Activated CD4-positive, alpha-beta T cell treated with anti-CD3 and anti-CD28 coated beads, Interleukin-2, amount 10 ng/mL, durations not matched to agents 7 days and 5 days (primary cell): ENCODE measurements around the gene PRSS2. TPM values are rescaled to one million over a fixed set of nuclear protein-coding genes. Genes with fewer than 3 reads are reported as not detected.
"Not testable (repeated sequence)": the region's sequence is repeated elsewhere in the genome, so short reads cannot be mapped to it uniquely, and the experiment has no call there.

ENCODE experiments used
- CTCF ChIA-PET: fragments of 350-600 bp; sonication (Branson Sonifier 250); formaldehyde crosslinking; loops from one replicate; lab custom pipeline; 2021; ENCODE audit warnings: antibody characterized with exemption; lab: Charles Lee
- POLR2A ChIA-PET: fragments of 350-600 bp; sonication (Branson Sonifier 250); formaldehyde crosslinking; loops from one replicate; lab custom pipeline; 2021; ENCODE audit warnings: antibody characterized with exemption; lab: Charles Lee
- DNase-seq: peaks from one replicate; pipeline ENCODE4 v3.0.0-alpha.2; 2020
- H3K27ac Mint-ChIP-seq: one replicate; pipeline ENCODE4 v1.8.0; 2021; ENCODE audit warnings: mild to moderate bottlenecking, moderate library complexity, mixed read lengths
- H3K27me3 Mint-ChIP-seq: one replicate; pipeline ENCODE4 v1.8.0; 2021; ENCODE audit warnings: mixed read lengths
- H3K36me3 Mint-ChIP-seq: one replicate; pipeline ENCODE4 v1.8.0; 2021; ENCODE audit warnings: low read depth, mixed read lengths
- H3K4me1 Mint-ChIP-seq: one replicate; pipeline ENCODE4 v1.8.0; 2021; ENCODE audit warnings: mixed read lengths
- H3K4me3 Mint-ChIP-seq: one replicate; pipeline ENCODE4 v1.8.0; 2021; ENCODE audit warnings: mild to moderate bottlenecking, moderate library complexity, mixed read lengths
- H3K9me3 Mint-ChIP-seq: one replicate; pipeline ENCODE4 v1.8.0; 2021; ENCODE audit warnings: mixed read lengths
- total RNA-seq, 2 experiments: library from RNA; stranded (reverse); gene quantifications; one replicate each; pipeline ENCODE4 v1.2.3, GENCODE V29; 2021

Gene PRSS2
- total RNA-seq = not detected

- H3K4me3 Mint-ChIP-seq = no peak within 1 kb of the TSS
- no peak for DNase-seq
- CTCF ChIA-PET = interaction anchor here (1.4 kb wide), 1 partner anchor 12 kb away, joined by 5 read pairs; no protein-coding TSS in a partner anchor
Observed at GRCh38 chr7:142770661-142771352, at the start of gene PRSS2. Gene PRSS2, plus strand, starts transcription at chr7:142770970. Its CDS starts 13 bp downstream, at chr7:142770983.

GRCh38 chr7:142720986-142721385 is 49.8 kb upstream of the PRSS2 start:
- Mint-ChIP-seq H3K36me3 (no peaks in the 10 kb centered on the region), H3K9me3 (no peaks in the 10 kb centered on the region), H3K27me3 (no peaks in the 10 kb centered on the region), H3K4me3 (peak overlapping the region; percentile 54), H3K27ac (peak overlapping the region; percentile 83), H3K4me1 (peaks cover 55% of the 10 kb centered on the region)
- DNase-seq = no peak
- POLR2A ChIA-PET = no interaction called here
- CTCF ChIA-PET = no interaction called here

More at GRCh38 chr7:142770661-142771352, at the start of gene PRSS2:
- H3K4me1 Mint-ChIP-seq = peaks cover 7% of the 10 kb centered on the region
- POLR2A ChIA-PET = no interaction called here
- H3K27me3 Mint-ChIP-seq = no peaks in the 10 kb centered on the region
- no peaks in the 10 kb centered on the region for H3K36me3 Mint-ChIP-seq
- H3K27ac Mint-ChIP-seq = no peak within 1 kb of the TSS
- no peaks in the 10 kb centered on the region for H3K9me3 Mint-ChIP-seq

GRCh38 chr7:142722248-142722794 is 48.4 kb upstream of the PRSS2 start:
- CTCF ChIA-PET = no interaction called here
- Mint-ChIP-seq H3K9me3 (no peaks in the 10 kb centered on the region), H3K4me1 (peaks cover 43% of the 10 kb centered on the region), H3K27me3 (no peaks in the 10 kb centered on the region), H3K4me3 (peak overlapping the region; percentile 70), H3K27ac (peak overlapping the region; percentile 85), H3K36me3 (no peaks in the 10 kb centered on the region)
- no peak for DNase-seq
- POLR2A ChIA-PET = no interaction called here

GRCh38 chr7:142733271-142733670 is 37.5 kb upstream of the PRSS2 start:
- CTCF ChIA-PET = no interaction called here
- Mint-ChIP-seq H3K36me3 (no peaks in the 10 kb centered on the region), H3K4me1 (no peaks in the 10 kb centered on the region), H3K4me3 (no peak overlapping the region), H3K9me3 (no peaks in the 10 kb centered on the region), H3K27me3 (peaks cover 3% of the 10 kb centered on the region), H3K27ac (no peak overlapping the region)
- no peak for DNase-seq
- POLR2A ChIA-PET = no interaction called here

- no peak for DNase-seq
- no peaks in the 10 kb centered on the region for H3K36me3 Mint-ChIP-seq
- peak overlapping the region; percentile 51 for H3K4me3 Mint-ChIP-seq
- POLR2A ChIA-PET = no interaction called here
- peak overlapping the region; percentile 50 for H3K27ac Mint-ChIP-seq
- H3K4me1 Mint-ChIP-seq = peaks cover 4% of the 10 kb centered on the region
- H3K27me3 Mint-ChIP-seq = peaks cover 3% of the 10 kb centered on the region
- CTCF ChIA-PET = no interaction called here
- H3K9me3 Mint-ChIP-seq = no peaks in the 10 kb centered on the region
Observed at GRCh38 chr7:142739923-142740492, 30.8 kb upstream of the PRSS2 start.

- ChIA-PET CTCF (no interaction called here), POLR2A (no interaction called here)
- H3K9me3 Mint-ChIP-seq = no peaks in the 10 kb centered on the region
- peaks cover 4% of the 10 kb centered on the region for H3K4me1 Mint-ChIP-seq
- peaks cover 3% of the 10 kb centered on the region for H3K27me3 Mint-ChIP-seq
- no peak overlapping the region for H3K4me3 Mint-ChIP-seq
- DNase-seq = no peak
- no peaks in the 10 kb centered on the region for H3K36me3 Mint-ChIP-seq
- no peak overlapping the region for H3K27ac Mint-ChIP-seq
Observed at GRCh38 chr7:142740786-142741185, 30.0 kb upstream of the PRSS2 start.

GRCh38 chr7:142741932-142742331 is 28.8 kb upstream of the PRSS2 start:
- H3K9me3 Mint-ChIP-seq, H3K36me3 Mint-ChIP-seq, POLR2A ChIA-PET, DNase-seq, H3K4me1 Mint-ChIP-seq, H3K4me3 Mint-ChIP-seq, H3K27me3 Mint-ChIP-seq, CTCF ChIA-PET, H3K27ac Mint-ChIP-seq: not testable (repeated sequence)

GRCh38 chr7:142745091-142745635 is 25.6 kb upstream of the PRSS2 start:
- ChIA-PET CTCF (interaction anchor here (1.3 kb wide), 1 partner anchor 31 kb away, joined by 3 read pairs; no protein-coding TSS in a partner anchor), POLR2A (no interaction called here)
- H3K36me3 Mint-ChIP-seq = peaks cover 1% of the 10 kb centered on the region

GRCh38 chr7:142745745-142746144 is 25.0 kb upstream of the PRSS2 start:
- Mint-ChIP-seq H3K27ac (no peak overlapping the region), H3K4me1 (no peaks in the 10 kb centered on the region), H3K9me3 (no peaks in the 10 kb centered on the region), H3K4me3 (no peak overlapping the region), H3K36me3 (peaks cover 1% of the 10 kb centered on the region), H3K27me3 (no peaks in the 10 kb centered on the region)
- no peak for DNase-seq
- ChIA-PET CTCF (interaction anchor here (1.3 kb wide), 1 partner anchor 32 kb away, joined by 3 read pairs; no protein-coding TSS in a partner anchor), POLR2A (no interaction called here)

More at GRCh38 chr7:142745091-142745635, 25.6 kb upstream of the PRSS2 start:
- DNase-seq = no peak
- no peaks in the 10 kb centered on the region for H3K9me3 Mint-ChIP-seq
- no peaks in the 10 kb centered on the region for H3K27me3 Mint-ChIP-seq
- no peak overlapping the region for H3K4me3 Mint-ChIP-seq
- H3K27ac Mint-ChIP-seq = no peak overlapping the region
- H3K4me1 Mint-ChIP-seq = no peaks in the 10 kb centered on the region

GRCh38 chr7:142746264-142746663 is 24.5 kb upstream of the PRSS2 start:
- no peak for DNase-seq
- ChIA-PET CTCF (no interaction called here), POLR2A (no interaction called here)
- no peak overlapping the region for H3K4me3 Mint-ChIP-seq
- no peaks in the 10 kb centered on the region for H3K4me1 Mint-ChIP-seq
- H3K9me3 Mint-ChIP-seq = no peaks in the 10 kb centered on the region
- no peak overlapping the region for H3K27ac Mint-ChIP-seq
- H3K36me3 Mint-ChIP-seq = peaks cover 1% of the 10 kb centered on the region
- H3K27me3 Mint-ChIP-seq = no peaks in the 10 kb centered on the region

GRCh38 chr7:142748410-142748809 is 22.4 kb upstream of the PRSS2 start:
- H3K4me3 Mint-ChIP-seq, POLR2A ChIA-PET, H3K36me3 Mint-ChIP-seq, H3K27ac Mint-ChIP-seq, DNase-seq, CTCF ChIA-PET, H3K4me1 Mint-ChIP-seq, H3K9me3 Mint-ChIP-seq, H3K27me3 Mint-ChIP-seq: not testable (repeated sequence)

GRCh38 chr7:142749218-142749993 is 21.4 kb upstream of the PRSS2 start, which contains the start of gene PRSS1:
Gene PRSS1, plus strand, starts transcription at chr7:142749472. Its CDS starts 13 bp downstream, at chr7:142749485.
- Mint-ChIP-seq H3K9me3 (no peaks in the 10 kb centered on the region), H3K27ac (no peak within 1 kb of the TSS), H3K27me3 (no peaks in the 10 kb centered on the region), H3K4me3 (no peak within 1 kb of the TSS), H3K36me3 (peaks cover 1% of the 10 kb centered on the region), H3K4me1 (no peaks in the 10 kb centered on the region)
- ChIA-PET POLR2A (no interaction called here), CTCF (no interaction called here)
- DNase-seq = no peak
